HEK293 (cell line): ENCODE measurements around the gene ZMYND10.

Experiments used
- CTCF ChIA-PET: fragments of 350-600 bp; formaldehyde crosslinking; extraction: SDS; loops from one replicate; lab custom pipeline; 2021; ENCODE audit warnings: antibody characterized with exemption; lab: Yijun Ruan, JAX
- POLR2A ChIA-PET: fragments of 300-600 bp; formaldehyde crosslinking; extraction: SDS; loops from one replicate; lab custom pipeline; 2020; ENCODE audit warnings: antibody characterized with exemption, inconsistent platforms; lab: Yijun Ruan, JAX
- H3K27ac ChIP-seq: fragments of 200-500 bp; sonication (Bioruptor generic); 2 replicates; pipeline ENCODE4 v1.5.1; 2014; ENCODE audit warnings: low read depth, low read length, control low read depth, inconsistent platforms; ENCODE audit errors: extremely low read depth
- H3K36me3 ChIP-seq, 2 experiments: fragments of 200-500 bp in 1 of 2; sonication (Bioruptor generic) in 1 of 2; 1 replicate in 1 of 2; 2 replicates in 1 of 2; pipeline ENCODE4 v1.5.1; 2014 to 2017; ENCODE audit warnings: inconsistent platforms in 2 of 2, low read length in 2 of 2; ENCODE audit not compliant: control insufficient read depth in 2 of 2, insufficient read depth in 1 of 2
- H3K4me1 ChIP-seq: fragments of 200-500 bp; sonication (Bioruptor generic); 2 replicates; pipeline ENCODE4 v1.5.1; 2014; ENCODE audit warnings: mild to moderate bottlenecking, low read length, inconsistent platforms; ENCODE audit not compliant: control insufficient read depth, insufficient read depth
- H3K4me3 ChIP-seq: 2 replicates; pipeline ENCODE4 v1.5.1; 2011; ENCODE audit warnings: low read depth, mild to moderate bottlenecking, control low read depth, low read length, moderate library complexity
- H3K9me3 ChIP-seq: fragments of 200-500 bp; sonication (Bioruptor generic); 2 replicates; pipeline ENCODE4 v1.5.1; 2014; ENCODE audit warnings: low read depth, low read length, inconsistent platforms; ENCODE audit not compliant: control insufficient read depth, insufficient read depth
- GLI4 ChIP-seq: fragments of 450-650 bp; formaldehyde crosslinking; IDR thresholded peaks from 2 replicates; pipeline ENCODE4 v1.5.1; 2016; ENCODE audit warnings: missing biosample characterization, missing genetic modification characterization
- HOXA7 ChIP-seq: sonication (generic); formaldehyde crosslinking; IDR thresholded peaks from 2 replicates; pipeline ENCODE4 v1.8.1; 2022; ENCODE audit warnings: missing genetic modification reagents, borderline replicate concordance
- KLF8 ChIP-seq: fragments of 450-650 bp; formaldehyde crosslinking; IDR thresholded peaks from 2 replicates; pipeline ENCODE4 v1.5.1; 2016; ENCODE audit warnings: missing biosample characterization, missing genetic modification characterization
- SCRT2 ChIP-seq: fragments of 450-650 bp; formaldehyde crosslinking; IDR thresholded peaks from 2 replicates; pipeline ENCODE4 v1.5.1; 2016; ENCODE audit warnings: missing biosample characterization, missing genetic modification characterization
- SETDB1 ChIP-seq: IDR thresholded peaks from one replicate; pipeline ENCODE4 v1.6.1; 2017; ENCODE audit warnings: mild to moderate bottlenecking, low read length, moderate library complexity, mixed read lengths; ENCODE audit not compliant: insufficient read length
- SP7 ChIP-seq: fragments of 450-650 bp; formaldehyde crosslinking; IDR thresholded peaks from 2 replicates; pipeline ENCODE4 v1.5.1; 2016; ENCODE audit warnings: missing biosample characterization, missing genetic modification characterization
- YY1 ChIP-seq: fragments of 450-650 bp; formaldehyde crosslinking; IDR thresholded peaks from 2 replicates; pipeline ENCODE4 v1.5.1; 2018; ENCODE audit warnings: missing biosample characterization, missing genetic modification characterization
- ZBTB20 ChIP-seq: fragments of 450-650 bp; formaldehyde crosslinking; IDR thresholded peaks from 2 replicates; pipeline ENCODE4 v1.5.1; 2016; ENCODE audit warnings: missing biosample characterization, missing genetic modification characterization
- ZNF133 ChIP-seq: fragments of 450-650 bp; formaldehyde crosslinking; IDR thresholded peaks from 2 replicates; pipeline ENCODE4 v1.5.1; 2016; ENCODE audit warnings: missing biosample characterization, missing genetic modification characterization
- ZNF16 ChIP-seq: fragments of 450-650 bp; formaldehyde crosslinking; IDR thresholded peaks from 2 replicates; pipeline ENCODE4 v1.5.1; 2016; ENCODE audit warnings: low read depth, missing biosample characterization, missing genetic modification characterization
- ZNF184 ChIP-seq: fragments of 450-650 bp; IDR thresholded peaks from 2 replicates; pipeline ENCODE4 v1.5.1; 2018; ENCODE audit warnings: missing biosample characterization, mild to moderate bottlenecking, missing genetic modification characterization
- ZNF37A ChIP-seq: fragments of 450-650 bp; IDR thresholded peaks from 2 replicates; pipeline ENCODE4 v1.5.1; 2018; ENCODE audit warnings: missing biosample characterization, missing genetic modification characterization
- ZNF433 ChIP-seq: fragments of 450-650 bp; formaldehyde crosslinking; IDR thresholded peaks from 2 replicates; pipeline ENCODE4 v1.5.1; 2016; ENCODE audit warnings: missing biosample characterization, missing genetic modification characterization, low read depth
- ZNF510 ChIP-seq: fragments of 450-650 bp; formaldehyde crosslinking; IDR thresholded peaks from 2 replicates; pipeline ENCODE4 v1.5.1; 2018; ENCODE audit warnings: mild to moderate bottlenecking, missing genetic modification characterization, missing biosample characterization; ENCODE audit not compliant: insufficient replicate concordance
- ZNF518A ChIP-seq: fragments of 450-650 bp; formaldehyde crosslinking; conservative IDR thresholded peaks from 2 replicates; pipeline ENCODE4 v1.5.1; 2016; ENCODE audit warnings: low read depth, missing biosample characterization, missing genetic modification characterization
- ZNF639 ChIP-seq: fragments of 450-650 bp; formaldehyde crosslinking; IDR thresholded peaks from 2 replicates; pipeline ENCODE4 v1.5.1; 2016; ENCODE audit warnings: missing biosample characterization, missing genetic modification characterization
- ZNF677 ChIP-seq: fragments of 450-650 bp; IDR thresholded peaks from 2 replicates; pipeline ENCODE4 v1.5.0; 2018; ENCODE audit warnings: missing biosample characterization, mild to moderate bottlenecking, missing genetic modification characterization, moderate library complexity
- ZNF768 ChIP-seq: fragments of 450-650 bp; formaldehyde crosslinking; IDR thresholded peaks from 2 replicates; pipeline ENCODE4 v1.5.1; 2018; ENCODE audit warnings: missing biosample characterization, mild to moderate bottlenecking, missing genetic modification characterization
- ZNF777 ChIP-seq: fragments of 450-650 bp; formaldehyde crosslinking; IDR thresholded peaks from 2 replicates; pipeline ENCODE4 v1.5.1; 2017; ENCODE audit warnings: missing biosample characterization, missing genetic modification characterization, borderline replicate concordance
- TF ChIP-seq, protein P1 (sequence below): fragments of 450-650 bp; formaldehyde crosslinking; IDR thresholded peaks from 2 replicates; pipeline ENCODE4 v1.5.1; 2017; ENCODE audit warnings: missing biosample characterization, missing genetic modification characterization
- TF ChIP-seq, protein P2 (sequence below): fragments of 450-650 bp; formaldehyde crosslinking; IDR thresholded peaks from 2 replicates; pipeline ENCODE4 v1.5.1; 2016; ENCODE audit warnings: missing biosample characterization, missing genetic modification characterization
- TF ChIP-seq, protein P3 (sequence below): fragments of 450-650 bp; formaldehyde crosslinking; IDR thresholded peaks from 2 replicates; pipeline ENCODE4 v1.5.1; 2016; ENCODE audit warnings: missing biosample characterization, missing genetic modification characterization, borderline replicate concordance

ZMYND10 gene

GRCh38 chr3:50347187-50347813 lies 1.8 kb upstream of the ZMYND10 start (continued):
- TF ChIP-seq, protein P1, sequence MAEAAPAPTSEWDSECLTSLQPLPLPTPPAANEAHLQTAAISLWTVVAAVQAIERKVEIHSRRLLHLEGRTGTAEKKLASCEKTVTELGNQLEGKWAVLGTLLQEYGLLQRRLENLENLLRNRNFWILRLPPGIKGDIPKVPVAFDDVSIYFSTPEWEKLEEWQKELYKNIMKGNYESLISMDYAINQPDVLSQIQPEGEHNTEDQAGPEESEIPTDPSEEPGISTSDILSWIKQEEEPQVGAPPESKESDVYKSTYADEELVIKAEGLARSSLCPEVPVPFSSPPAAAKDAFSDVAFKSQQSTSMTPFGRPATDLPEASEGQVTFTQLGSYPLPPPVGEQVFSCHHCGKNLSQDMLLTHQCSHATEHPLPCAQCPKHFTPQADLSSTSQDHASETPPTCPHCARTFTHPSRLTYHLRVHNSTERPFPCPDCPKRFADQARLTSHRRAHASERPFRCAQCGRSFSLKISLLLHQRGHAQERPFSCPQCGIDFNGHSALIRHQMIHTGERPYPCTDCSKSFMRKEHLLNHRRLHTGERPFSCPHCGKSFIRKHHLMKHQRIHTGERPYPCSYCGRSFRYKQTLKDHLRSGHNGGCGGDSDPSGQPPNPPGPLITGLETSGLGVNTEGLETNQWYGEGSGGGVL (tag by site-specific recombination), result 0 out of 2 replicates have a peak, but pooled peaks have one; percentile 19
- TF ChIP-seq ZNF639, result 0 out of 2 replicates have a peak, but pooled peaks have one; percentile 26
- TF ChIP-seq ZNF677 (tag by site-specific recombination), result no peak
- peak; percentile 71 for TF ChIP-seq SCRT2 (tag by site-specific recombination)
- no peak for TF ChIP-seq ZNF37A (tag by site-specific recombination)
- TF ChIP-seq KLF8, result peak; percentile 64; the same call in 1 of the 2 replicates

GRCh38 chr3:50345008-50345407 lies 524 bp downstream of the ZMYND10 start:
- no peaks in the 10 kb centered on the region for H3K9me3 ChIP-seq
- H3K27ac ChIP-seq, result no peak overlapping the region
- H3K4me1 ChIP-seq, result peaks cover 4% of the 10 kb centered on the region; the same call in 1 of the 2 replicates
- POLR2A ChIA-PET, result interaction anchor here (1.0 to 1.5 kb wide), 2 partner anchors 8 to 12 kb away, joined by 3 to 12 read pairs; no protein-coding TSS in a partner anchor
- TF ChIP-seq YY1 (tag by site-specific recombination), result no peak
- TF ChIP-seq, protein P2, sequence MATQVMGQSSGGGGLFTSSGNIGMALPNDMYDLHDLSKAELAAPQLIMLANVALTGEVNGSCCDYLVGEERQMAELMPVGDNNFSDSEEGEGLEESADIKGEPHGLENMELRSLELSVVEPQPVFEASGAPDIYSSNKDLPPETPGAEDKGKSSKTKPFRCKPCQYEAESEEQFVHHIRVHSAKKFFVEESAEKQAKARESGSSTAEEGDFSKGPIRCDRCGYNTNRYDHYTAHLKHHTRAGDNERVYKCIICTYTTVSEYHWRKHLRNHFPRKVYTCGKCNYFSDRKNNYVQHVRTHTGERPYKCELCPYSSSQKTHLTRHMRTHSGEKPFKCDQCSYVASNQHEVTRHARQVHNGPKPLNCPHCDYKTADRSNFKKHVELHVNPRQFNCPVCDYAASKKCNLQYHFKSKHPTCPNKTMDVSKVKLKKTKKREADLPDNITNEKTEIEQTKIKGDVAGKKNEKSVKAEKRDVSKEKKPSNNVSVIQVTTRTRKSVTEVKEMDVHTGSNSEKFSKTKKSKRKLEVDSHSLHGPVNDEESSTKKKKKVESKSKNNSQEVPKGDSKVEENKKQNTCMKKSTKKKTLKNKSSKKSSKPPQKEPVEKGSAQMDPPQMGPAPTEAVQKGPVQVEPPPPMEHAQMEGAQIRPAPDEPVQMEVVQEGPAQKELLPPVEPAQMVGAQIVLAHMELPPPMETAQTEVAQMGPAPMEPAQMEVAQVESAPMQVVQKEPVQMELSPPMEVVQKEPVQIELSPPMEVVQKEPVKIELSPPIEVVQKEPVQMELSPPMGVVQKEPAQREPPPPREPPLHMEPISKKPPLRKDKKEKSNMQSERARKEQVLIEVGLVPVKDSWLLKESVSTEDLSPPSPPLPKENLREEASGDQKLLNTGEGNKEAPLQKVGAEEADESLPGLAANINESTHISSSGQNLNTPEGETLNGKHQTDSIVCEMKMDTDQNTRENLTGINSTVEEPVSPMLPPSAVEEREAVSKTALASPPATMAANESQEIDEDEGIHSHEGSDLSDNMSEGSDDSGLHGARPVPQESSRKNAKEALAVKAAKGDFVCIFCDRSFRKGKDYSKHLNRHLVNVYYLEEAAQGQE (tag by site-specific recombination), result no peak
- TF ChIP-seq, protein P3, sequence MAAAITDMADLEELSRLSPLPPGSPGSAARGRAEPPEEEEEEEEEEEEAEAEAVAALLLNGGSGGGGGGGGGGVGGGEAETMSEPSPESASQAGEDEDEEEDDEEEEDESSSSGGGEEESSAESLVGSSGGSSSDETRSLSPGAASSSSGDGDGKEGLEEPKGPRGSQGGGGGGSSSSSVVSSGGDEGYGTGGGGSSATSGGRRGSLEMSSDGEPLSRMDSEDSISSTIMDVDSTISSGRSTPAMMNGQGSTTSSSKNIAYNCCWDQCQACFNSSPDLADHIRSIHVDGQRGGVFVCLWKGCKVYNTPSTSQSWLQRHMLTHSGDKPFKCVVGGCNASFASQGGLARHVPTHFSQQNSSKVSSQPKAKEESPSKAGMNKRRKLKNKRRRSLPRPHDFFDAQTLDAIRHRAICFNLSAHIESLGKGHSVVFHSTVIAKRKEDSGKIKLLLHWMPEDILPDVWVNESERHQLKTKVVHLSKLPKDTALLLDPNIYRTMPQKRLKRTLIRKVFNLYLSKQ, result no peak
- no peak for TF ChIP-seq ZNF510
- TF ChIP-seq ZNF184 (tag by site-specific recombination), result no peak
- TF ChIP-seq ZBTB20, result no peak
- no peak for TF ChIP-seq ZNF16 (tag by site-specific recombination)
- TF ChIP-seq ZNF768, result no peak
- TF ChIP-seq ZNF433, result no peak
- TF ChIP-seq ZNF518A (tag by site-specific recombination), result no peak
- TF ChIP-seq ZNF133, result no peak
- TF ChIP-seq HOXA7 (CRISPR knock-in tag), result no peak
- no peak for TF ChIP-seq GLI4 (tag by site-specific recombination)
- TF ChIP-seq ZNF777 (tag by site-specific recombination), result no peak
- TF ChIP-seq SETDB1, result no peak
- no peak for TF ChIP-seq SP7
- H3K36me3 ChIP-seq, result peaks cover 0 to 55% of the 10 kb centered on the region in 2 experiments; a peak in 1 of 3 replicates
- CTCF ChIA-PET, result interaction anchor here (1.1 kb wide), 1 partner anchor 8 kb away, joined by 5 read pairs; no protein-coding TSS in a partner anchor
- no peak overlapping the region for H3K4me3 ChIP-seq
